Measurements from ENCODE around the gene CRTAC1.

DNA sequence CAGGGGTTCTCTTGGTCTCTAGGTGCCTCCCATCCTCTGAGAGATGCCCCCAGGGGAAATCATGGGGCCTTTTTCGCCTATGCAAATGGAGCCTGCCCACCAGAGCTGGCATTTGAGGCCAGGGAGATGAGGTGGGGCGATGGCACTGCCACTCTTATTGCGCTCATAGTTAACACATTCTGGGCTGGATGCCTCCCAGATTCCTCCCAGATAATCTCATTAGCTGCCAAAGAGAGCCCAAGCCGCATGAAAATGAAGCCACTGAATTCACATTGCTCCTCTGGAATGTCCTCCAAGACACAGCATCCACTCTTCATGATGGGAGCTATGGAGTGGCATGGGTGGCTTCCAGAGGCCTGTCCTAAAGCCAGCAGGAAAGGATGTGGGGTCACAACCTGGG is 119.8 kb downstream of the CRTAC1 start:
- TF ChIP-seq FOXJ3 (CRISPR knock-in tag; IDR thresholded peaks at IDR 0.05; ENCODE audit: borderline replicate concordance) (no peak), MLX (CRISPR knock-in tag; IDR thresholded peaks at IDR 0.05) (no peak), KAT7 (CRISPR knock-in tag; IDR thresholded peaks at IDR 0.05; ENCODE audit: borderline replicate concordance) (no peak), TEAD4 (CRISPR knock-in tag; IDR thresholded peaks at IDR 0.05) (no peak), ATF1 (CRISPR knock-in tag; IDR thresholded peaks at IDR 0.05) (no peak), JUN (CRISPR knock-in tag; IDR thresholded peaks at IDR 0.05) (no peak), NR1H2 (CRISPR knock-in tag; IDR thresholded peaks at IDR 0.05) (no peak), FOXP4 (CRISPR knock-in tag; IDR thresholded peaks at IDR 0.05) (no peak), SP1 (CRISPR knock-in tag; conservative IDR thresholded peaks at IDR 0.05) (no peak), CREB1 (CRISPR knock-in tag; IDR thresholded peaks at IDR 0.05) (no peak), SMAD3 (CRISPR knock-in tag; IDR thresholded peaks at IDR 0.05; ENCODE audit: borderline replicate concordance) (no peak), RELA (CRISPR knock-in tag; IDR thresholded peaks at IDR 0.05; ENCODE audit: borderline replicate concordance) (no peak)
- TF ChIP-seq, protein P1, sequence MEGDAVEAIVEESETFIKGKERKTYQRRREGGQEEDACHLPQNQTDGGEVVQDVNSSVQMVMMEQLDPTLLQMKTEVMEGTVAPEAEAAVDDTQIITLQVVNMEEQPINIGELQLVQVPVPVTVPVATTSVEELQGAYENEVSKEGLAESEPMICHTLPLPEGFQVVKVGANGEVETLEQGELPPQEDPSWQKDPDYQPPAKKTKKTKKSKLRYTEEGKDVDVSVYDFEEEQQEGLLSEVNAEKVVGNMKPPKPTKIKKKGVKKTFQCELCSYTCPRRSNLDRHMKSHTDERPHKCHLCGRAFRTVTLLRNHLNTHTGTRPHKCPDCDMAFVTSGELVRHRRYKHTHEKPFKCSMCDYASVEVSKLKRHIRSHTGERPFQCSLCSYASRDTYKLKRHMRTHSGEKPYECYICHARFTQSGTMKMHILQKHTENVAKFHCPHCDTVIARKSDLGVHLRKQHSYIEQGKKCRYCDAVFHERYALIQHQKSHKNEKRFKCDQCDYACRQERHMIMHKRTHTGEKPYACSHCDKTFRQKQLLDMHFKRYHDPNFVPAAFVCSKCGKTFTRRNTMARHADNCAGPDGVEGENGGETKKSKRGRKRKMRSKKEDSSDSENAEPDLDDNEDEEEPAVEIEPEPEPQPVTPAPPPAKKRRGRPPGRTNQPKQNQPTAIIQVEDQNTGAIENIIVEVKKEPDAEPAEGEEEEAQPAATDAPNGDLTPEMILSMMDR (IDR thresholded peaks at IDR 0.05): no peak

All from WTC11 (cell line).